ENCODE data around the gene FGGY.

FGGY gene

GRCh38 chr1:59266180-59266926 lies 30.5 kb upstream of the FGGY start:
- Histone ChIP-seq H3K4me1 (ENCODE audit: insufficient read depth, low read length) (no peaks in the 10 kb centered on the region), H3K9me3 (ENCODE audit: low read length) (no peaks in the 10 kb centered on the region), H3K27me3 (ENCODE audit: control insufficient read depth in 1 of 2, insufficient read depth in 2 of 2, low read length in 2 of 2) (no peaks in the 10 kb centered on the region), H3K36me3 (ENCODE audit: insufficient read depth, low read length) (no peaks in the 10 kb centered on the region), H3K9ac (ENCODE audit: low read length) (no peak overlapping the region), H3K27ac (ENCODE audit: low read depth, low read length) (no peak overlapping the region), H3K4me3 (ENCODE audit: low read depth in 1 of 2, low read length in 2 of 2) (no peak overlapping the region)

DNA sequence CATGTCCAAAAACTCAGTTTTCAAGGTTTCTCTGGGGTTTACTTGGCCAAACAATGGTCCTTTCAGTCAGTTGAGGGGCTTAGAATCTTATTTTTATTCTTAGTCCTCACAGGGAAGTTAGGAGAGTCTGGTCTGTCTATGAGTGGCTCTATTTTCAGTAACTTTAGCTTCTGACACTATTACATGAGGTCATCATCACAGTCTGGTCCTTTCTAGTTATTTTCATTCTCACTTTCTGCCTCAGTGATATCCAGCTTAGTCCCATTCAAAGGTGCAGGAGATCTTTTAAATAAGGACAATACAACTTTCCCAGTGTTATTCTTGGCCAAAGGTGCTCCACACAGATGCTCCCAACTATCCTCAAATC lies 30.0 kb upstream of the FGGY start:
- H3K4me1 ChIP-seq (ENCODE audit: insufficient read depth, low read length): peaks cover under 1% of the 10 kb centered on the region
- H3K36me3 ChIP-seq (ENCODE audit: insufficient read depth, low read length): no peaks in the 10 kb centered on the region
- H3K4me3 ChIP-seq (ENCODE audit: low read depth in 1 of 2, low read length in 2 of 2): no peak overlapping the region
- no peaks in the 10 kb centered on the region for H3K27me3 ChIP-seq (ENCODE audit: control insufficient read depth in 1 of 2, insufficient read depth in 2 of 2, low read length in 2 of 2)
- H3K9me3 ChIP-seq (ENCODE audit: low read length): no peaks in the 10 kb centered on the region
- H3K27ac ChIP-seq (ENCODE audit: low read depth, low read length): no peak overlapping the region
- no peak overlapping the region for H3K9ac ChIP-seq (ENCODE audit: low read length)

- Histone ChIP-seq H3K36me3 (ENCODE audit: insufficient read depth, low read length) (no peaks in the 10 kb centered on the region), H3K27ac (ENCODE audit: low read depth, low read length) (no peak overlapping the region), H3K27me3 (ENCODE audit: control insufficient read depth in 1 of 2, insufficient read depth in 2 of 2, low read length in 2 of 2) (no peaks in the 10 kb centered on the region), H3K9ac (ENCODE audit: low read length) (no peak overlapping the region), H3K4me1 (ENCODE audit: insufficient read depth, low read length) (peaks cover 6% of the 10 kb centered on the region), H3K4me3 (ENCODE audit: low read depth in 1 of 2, low read length in 2 of 2) (no peak overlapping the region), H3K9me3 (ENCODE audit: low read length) (no peaks in the 10 kb centered on the region)
Measured at GRCh38 chr1:59268406-59268805, 28.5 kb upstream of the FGGY start.

GRCh38 chr1:59271561-59272260 lies 25.2 kb upstream of the FGGY start:
- Histone ChIP-seq H3K4me3 (ENCODE audit: low read depth in 1 of 2, low read length in 2 of 2) (no peak overlapping the region), H3K9me3 (ENCODE audit: low read length) (no peaks in the 10 kb centered on the region), H3K4me1 (ENCODE audit: insufficient read depth, low read length) (peaks cover 6% of the 10 kb centered on the region)

DNA sequence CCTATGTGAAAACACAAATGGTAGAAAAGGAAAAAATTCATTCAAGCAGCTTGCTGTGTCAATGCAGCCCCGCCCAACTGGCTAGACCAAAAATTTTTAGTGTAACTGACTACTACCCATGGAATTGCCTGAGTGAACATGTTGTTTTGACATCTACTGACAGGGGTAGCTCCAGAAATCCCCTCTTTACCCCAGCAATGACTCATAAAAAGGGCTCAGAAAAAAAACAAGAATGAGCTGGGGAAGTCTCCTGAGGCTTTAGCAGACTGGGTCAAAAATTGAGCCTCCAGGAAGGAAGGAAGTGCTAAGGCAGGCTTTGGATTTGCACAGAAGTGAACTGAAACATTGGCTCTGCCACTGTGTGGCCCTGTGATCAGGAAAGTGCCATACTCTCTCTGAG lies 24.4 kb upstream of the FGGY start:
- H3K9me3 ChIP-seq (ENCODE audit: low read length): no peaks in the 10 kb centered on the region
- H3K27me3 ChIP-seq (ENCODE audit: control insufficient read depth in 1 of 2, insufficient read depth in 2 of 2, low read length in 2 of 2): no peaks in the 10 kb centered on the region
- no peak overlapping the region for H3K9ac ChIP-seq (ENCODE audit: low read length)
- H3K27ac ChIP-seq (ENCODE audit: low read depth, low read length): no peak overlapping the region
- no peak overlapping the region for H3K4me3 ChIP-seq (ENCODE audit: low read depth in 1 of 2, low read length in 2 of 2)
- no peaks in the 10 kb centered on the region for H3K36me3 ChIP-seq (ENCODE audit: insufficient read depth, low read length)
- peaks cover 6% of the 10 kb centered on the region for H3K4me1 ChIP-seq (ENCODE audit: insufficient read depth, low read length)

More at GRCh38 chr1:59271561-59272260, 25.2 kb upstream of the FGGY start:
- no peaks in the 10 kb centered on the region for H3K27me3 ChIP-seq (ENCODE audit: control insufficient read depth in 1 of 2, insufficient read depth in 2 of 2, low read length in 2 of 2)
- no peak overlapping the region for H3K9ac ChIP-seq (ENCODE audit: low read length)
- H3K36me3 ChIP-seq (ENCODE audit: insufficient read depth, low read length): no peaks in the 10 kb centered on the region
- no peak overlapping the region for H3K27ac ChIP-seq (ENCODE audit: low read depth, low read length)

- no peaks in the 10 kb centered on the region for H3K9me3 ChIP-seq (ENCODE audit: low read length)
- no peaks in the 10 kb centered on the region for H3K27me3 ChIP-seq (ENCODE audit: control insufficient read depth in 1 of 2, insufficient read depth in 2 of 2, low read length in 2 of 2)
- no peak overlapping the region for H3K27ac ChIP-seq (ENCODE audit: low read depth, low read length)
- H3K4me3 ChIP-seq (ENCODE audit: low read depth in 1 of 2, low read length in 2 of 2): no peak overlapping the region
- H3K9ac ChIP-seq (ENCODE audit: low read length): no peak overlapping the region
- no peaks in the 10 kb centered on the region for H3K36me3 ChIP-seq (ENCODE audit: insufficient read depth, low read length)
- H3K4me1 ChIP-seq (ENCODE audit: insufficient read depth, low read length): peaks cover 6% of the 10 kb centered on the region
Measured at GRCh38 chr1:59276439-59276851, 20.4 kb upstream of the FGGY start.

- H3K9ac ChIP-seq (ENCODE audit: low read length): no peak overlapping the region
- no peaks in the 10 kb centered on the region for H3K4me1 ChIP-seq (ENCODE audit: insufficient read depth, low read length)
- H3K27ac ChIP-seq (ENCODE audit: low read depth, low read length): no peak overlapping the region
- no peaks in the 10 kb centered on the region for H3K27me3 ChIP-seq (ENCODE audit: control insufficient read depth in 1 of 2, insufficient read depth in 2 of 2, low read length in 2 of 2)
- H3K4me3 ChIP-seq (ENCODE audit: low read depth in 1 of 2, low read length in 2 of 2): no peak overlapping the region
- no peaks in the 10 kb centered on the region for H3K9me3 ChIP-seq (ENCODE audit: low read length)
- no peaks in the 10 kb centered on the region for H3K36me3 ChIP-seq (ENCODE audit: insufficient read depth, low read length)
Measured at GRCh38 chr1:59278780-59279354, 18.0 kb upstream of the FGGY start.

GRCh38 chr1:59279645-59280044 lies 17.2 kb upstream of the FGGY start:
- Histone ChIP-seq H3K4me3 (ENCODE audit: low read depth in 1 of 2, low read length in 2 of 2) (no peak overlapping the region), H3K27me3 (ENCODE audit: control insufficient read depth in 1 of 2, insufficient read depth in 2 of 2, low read length in 2 of 2) (no peaks in the 10 kb centered on the region), H3K4me1 (ENCODE audit: insufficient read depth, low read length) (no peaks in the 10 kb centered on the region), H3K36me3 (ENCODE audit: insufficient read depth, low read length) (no peaks in the 10 kb centered on the region), H3K27ac (ENCODE audit: low read depth, low read length) (no peak overlapping the region), H3K9ac (ENCODE audit: low read length) (no peak overlapping the region), H3K9me3 (ENCODE audit: low read length) (no peaks in the 10 kb centered on the region)

- no peaks in the 10 kb centered on the region for H3K27me3 ChIP-seq (ENCODE audit: control insufficient read depth in 1 of 2, insufficient read depth in 2 of 2, low read length in 2 of 2)
- no peak overlapping the region for H3K27ac ChIP-seq (ENCODE audit: low read depth, low read length)
- no peaks in the 10 kb centered on the region for H3K36me3 ChIP-seq (ENCODE audit: insufficient read depth, low read length)
- no peaks in the 10 kb centered on the region for H3K9me3 ChIP-seq (ENCODE audit: low read length)
- no peak overlapping the region for H3K9ac ChIP-seq (ENCODE audit: low read length)
- no peak overlapping the region for H3K4me3 ChIP-seq (ENCODE audit: low read depth in 1 of 2, low read length in 2 of 2)
- no peaks in the 10 kb centered on the region for H3K4me1 ChIP-seq (ENCODE audit: insufficient read depth, low read length)
Measured at GRCh38 chr1:59282951-59283350, 13.9 kb upstream of the FGGY start.

DNA sequence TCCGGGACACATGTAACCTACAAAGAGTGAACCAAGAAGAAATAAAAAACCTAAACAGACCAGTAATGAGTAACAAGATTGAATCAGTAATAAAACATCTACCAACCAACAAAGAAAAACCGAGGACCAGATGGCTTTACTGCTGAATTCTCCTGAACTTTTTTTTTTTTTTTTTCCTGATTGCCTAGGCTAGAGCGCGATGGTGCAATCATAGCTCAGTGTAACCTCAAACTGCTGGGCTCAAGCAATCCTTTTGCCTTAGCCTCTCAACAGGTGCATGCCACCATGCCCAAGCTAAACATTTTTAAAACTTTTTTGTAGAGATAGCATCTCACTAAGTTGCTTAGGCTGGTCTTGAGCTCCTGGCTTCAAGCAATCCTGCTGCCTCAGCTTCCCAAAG lies 11.2 kb upstream of the FGGY start:
- Histone ChIP-seq H3K9ac (ENCODE audit: low read length) (no peak overlapping the region), H3K4me1 (ENCODE audit: insufficient read depth, low read length) (no peaks in the 10 kb centered on the region), H3K36me3 (ENCODE audit: insufficient read depth, low read length) (no peaks in the 10 kb centered on the region), H3K27ac (ENCODE audit: low read depth, low read length) (no peak overlapping the region), H3K9me3 (ENCODE audit: low read length) (no peaks in the 10 kb centered on the region), H3K4me3 (ENCODE audit: low read depth in 1 of 2, low read length in 2 of 2) (no peak overlapping the region), H3K27me3 (ENCODE audit: control insufficient read depth in 1 of 2, insufficient read depth in 2 of 2, low read length in 2 of 2) (no peaks in the 10 kb centered on the region)

DNA sequence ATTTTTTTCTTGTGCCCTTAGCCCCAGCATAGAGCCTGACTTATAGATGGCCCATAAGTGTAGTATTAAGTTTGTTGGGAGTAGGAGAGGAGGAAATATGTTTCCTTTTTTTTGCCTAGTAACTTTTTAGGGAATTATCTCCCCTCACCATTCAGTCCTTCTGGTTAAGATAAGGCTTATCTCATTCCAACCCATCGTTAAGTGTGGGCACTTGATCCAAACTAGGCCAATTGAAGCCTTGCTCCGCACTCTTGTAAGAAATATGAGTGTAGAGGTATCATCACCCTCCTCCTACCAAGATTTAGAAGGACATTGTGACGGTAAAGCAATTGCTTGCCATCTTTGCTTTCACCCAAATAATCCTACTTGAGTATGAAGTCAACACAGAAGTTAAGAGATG lies 8.8 kb upstream of the FGGY start:
- no peaks in the 10 kb centered on the region for H3K36me3 ChIP-seq (ENCODE audit: insufficient read depth, low read length)
- H3K9me3 ChIP-seq (ENCODE audit: low read length): no peaks in the 10 kb centered on the region
- H3K27me3 ChIP-seq (ENCODE audit: control insufficient read depth in 1 of 2, insufficient read depth in 2 of 2, low read length in 2 of 2): no peaks in the 10 kb centered on the region
- H3K4me3 ChIP-seq (ENCODE audit: low read depth in 1 of 2, low read length in 2 of 2): no peak overlapping the region
- no peaks in the 10 kb centered on the region for H3K4me1 ChIP-seq (ENCODE audit: insufficient read depth, low read length)
- H3K27ac ChIP-seq (ENCODE audit: low read depth, low read length): no peak overlapping the region
- no peak overlapping the region for H3K9ac ChIP-seq (ENCODE audit: low read length)

All from muscle layer of colon (tissue), 2 donors.